ENCODE measurements around the gene CSNK2B. TPM values are rescaled to one million over a fixed set of nuclear protein-coding genes. Genes with fewer than 3 reads are reported as not detected.

CSNK2B gene
- total RNA-seq, 2 donors from 2014 or later = 155 to 171 TPM

- Mint-ChIP-seq H3K27ac (no peak overlapping the region), H3K36me3 (ENCODE audit: low read depth) (peaks cover 33% of the 10 kb centered on the region), H3K4me1 (peaks cover 14% of the 10 kb centered on the region), H3K27me3 (ENCODE audit: insufficient read depth) (no peaks in the 10 kb centered on the region), H3K9me3 (no peaks in the 10 kb centered on the region), H3K4me3 (no peak overlapping the region)
- H3K27me3 ChIP-seq (ENCODE audit: control insufficient read depth, insufficient read depth, low read length, poor library complexity, severe bottlenecking) = no peaks in the 10 kb centered on the region
- no peak overlapping the region for H3K4me3 ChIP-seq (ENCODE audit: low read length)
- no peak overlapping the region for H3K27ac ChIP-seq (ENCODE audit: low read depth, low read length)
- H3K9ac ChIP-seq (ENCODE audit: extremely low read depth, low read length, poor library complexity, severe bottlenecking) = no peak overlapping the region
- TF ChIP-seq CTCF (conservative IDR thresholded peaks at IDR 0.05) = no peak
- H3K36me3 ChIP-seq (ENCODE audit: control insufficient read depth, insufficient read depth, low read length) = peaks cover 14% of the 10 kb centered on the region
- 85 to 97% methylated on average over 3 to 8 of the region's 8 CpGs for WGBS, 2 experiments (ENCODE audit: insufficient coverage in 1 of 2, insufficient read length in 1 of 2)
- peaks cover 13% of the 10 kb centered on the region for H3K4me1 ChIP-seq (ENCODE audit: control insufficient read depth, insufficient read depth, low read length)
- no peak for DNase-seq
- no peaks in the 10 kb centered on the region for H3K9me3 ChIP-seq (ENCODE audit: control insufficient read depth, low read length)
Observed at GRCh38 chr6:31654574-31655348, 11.1 kb upstream of the CSNK2B start.

GRCh38 chr6:31655349-31656237 is 10.3 kb upstream of the CSNK2B start, which contains the start of gene APOM:
Gene APOM, plus strand, starts transcription at chr6:31655894. Its CDS starts 73 bp downstream, at chr6:31655967.
- Mint-ChIP-seq H3K27ac (peak within 1 kb of the TSS; percentile 50), H3K9me3 (no peaks in the 10 kb centered on the region), H3K27me3 (ENCODE audit: insufficient read depth) (no peaks in the 10 kb centered on the region), H3K36me3 (ENCODE audit: low read depth) (peaks cover 28% of the 10 kb centered on the region), H3K4me3 (no peak within 1 kb of the TSS), H3K4me1 (peaks cover 19% of the 10 kb centered on the region)
- peaks cover 13% of the 10 kb centered on the region for H3K4me1 ChIP-seq (ENCODE audit: control insufficient read depth, insufficient read depth, low read length)
- H3K9me3 ChIP-seq (ENCODE audit: control insufficient read depth, low read length) = no peaks in the 10 kb centered on the region
- H3K36me3 ChIP-seq (ENCODE audit: control insufficient read depth, insufficient read depth, low read length) = peaks cover 6% of the 10 kb centered on the region
- no peak for TF ChIP-seq CTCF (conservative IDR thresholded peaks at IDR 0.05)
- H3K27ac ChIP-seq (ENCODE audit: low read depth, low read length) = no peak within 1 kb of the TSS
- no peak for DNase-seq
- H3K9ac ChIP-seq (ENCODE audit: extremely low read depth, low read length, poor library complexity, severe bottlenecking) = no peak within 1 kb of the TSS
- H3K27me3 ChIP-seq (ENCODE audit: control insufficient read depth, insufficient read depth, low read length, poor library complexity, severe bottlenecking) = no peaks in the 10 kb centered on the region
- no peak within 1 kb of the TSS for H3K4me3 ChIP-seq (ENCODE audit: low read length)
- WGBS, 2 experiments (ENCODE audit: insufficient coverage in 1 of 2, insufficient read length in 1 of 2) = 81 to 92% methylated on average over 7 to 8 of the region's 8 CpGs

- no peak overlapping the region for H3K27ac ChIP-seq (ENCODE audit: low read depth, low read length)
- H3K4me3 ChIP-seq (ENCODE audit: low read length) = no peak overlapping the region
- TF ChIP-seq CTCF (conservative IDR thresholded peaks at IDR 0.05) = no peak
- H3K4me1 ChIP-seq (ENCODE audit: control insufficient read depth, insufficient read depth, low read length) = peaks cover 8% of the 10 kb centered on the region
- peaks cover 17% of the 10 kb centered on the region for H3K4me1 Mint-ChIP-seq
- H3K36me3 Mint-ChIP-seq (ENCODE audit: low read depth) = peaks cover 27% of the 10 kb centered on the region
- H3K9me3 ChIP-seq (ENCODE audit: control insufficient read depth, low read length) = no peaks in the 10 kb centered on the region
- H3K27me3 Mint-ChIP-seq (ENCODE audit: insufficient read depth) = no peaks in the 10 kb centered on the region
- H3K9me3 Mint-ChIP-seq = no peaks in the 10 kb centered on the region
- DNase-seq = no peak
- WGBS, 2 experiments (ENCODE audit: insufficient coverage in 1 of 2, insufficient read length in 1 of 2) = 80 to 96% methylated on average over 4 to 6 of the region's 6 CpGs
- no peaks in the 10 kb centered on the region for H3K27me3 ChIP-seq (ENCODE audit: control insufficient read depth, insufficient read depth, low read length, poor library complexity, severe bottlenecking)
- no peak overlapping the region for H3K4me3 Mint-ChIP-seq
- H3K27ac Mint-ChIP-seq = peak overlapping the region; percentile 52
- no peak overlapping the region for H3K9ac ChIP-seq (ENCODE audit: extremely low read depth, low read length, poor library complexity, severe bottlenecking)
- H3K36me3 ChIP-seq (ENCODE audit: control insufficient read depth, insufficient read depth, low read length) = peaks cover 11% of the 10 kb centered on the region
Observed at GRCh38 chr6:31657406-31658157, 8.3 kb upstream of the CSNK2B start.

All from endodermal cell (in vitro differentiated cells).